Osteoblast (primary cell): ENCODE results near the gene PROKR1. TPM values are rescaled to one million over a fixed set of nuclear protein-coding genes. Genes with fewer than 3 reads are reported as not detected.

Source experiments
- DNase-seq: peaks from one replicate; pipeline ENCODE4 v3.0.0; 2011; ENCODE audit warnings: low spot score, mixed read lengths; ENCODE audit not compliant: insufficient read length; ENCODE audit errors: missing footprints
- H2AFZ ChIP-seq: 2 replicates; pipeline ENCODE4 v1.6.0; 2011; ENCODE audit warnings: mild to moderate bottlenecking, low read length
- H3K27ac ChIP-seq: 2 replicates; pipeline ENCODE4 v1.5.1; 2011; ENCODE audit warnings: mild to moderate bottlenecking, low read depth, low read length, moderate library complexity
- H3K27me3 ChIP-seq: 2 replicates; pipeline ENCODE4 v1.6.0; 2012; ENCODE audit warnings: mild to moderate bottlenecking, control low read depth, inconsistent platforms, low read length, moderate library complexity; ENCODE audit not compliant: insufficient read depth
- H3K36me3 ChIP-seq: 2 replicates; pipeline ENCODE4 v1.5.1; 2011; ENCODE audit warnings: mild to moderate bottlenecking, low read length, control low read depth, moderate library complexity; ENCODE audit not compliant: insufficient read depth
- H3K4me1 ChIP-seq: 2 replicates; pipeline ENCODE4 v1.5.1; 2011; ENCODE audit warnings: mild to moderate bottlenecking, low read length, control low read depth, moderate library complexity; ENCODE audit not compliant: insufficient read depth
- H3K4me2 ChIP-seq: 2 replicates; pipeline ENCODE4 v1.6.0; 2011; ENCODE audit warnings: mild to moderate bottlenecking, low read length; ENCODE audit not compliant: insufficient read depth
- H3K4me3 ChIP-seq: fragments of 200-600 bp; sonication (generic); 3 replicates; pipeline ENCODE4 v1.5.1; 2012; ENCODE audit warnings: mild to moderate bottlenecking, low read length, inconsistent platforms; ENCODE audit not compliant: insufficient read depth
- H3K79me2 ChIP-seq: 2 replicates; pipeline ENCODE4 v1.6.0; 2012; ENCODE audit warnings: mild to moderate bottlenecking, low read length, control low read depth, inconsistent platforms; ENCODE audit not compliant: insufficient read depth
- H3K9me3 ChIP-seq: 2 replicates; pipeline ENCODE4 v1.5.1; 2011; ENCODE audit warnings: low read depth, low read length, control low read depth
- H4K20me1 ChIP-seq: 2 replicates; pipeline ENCODE4 v1.6.0; 2012; ENCODE audit warnings: mild to moderate bottlenecking, low read length, control low read depth; ENCODE audit not compliant: insufficient read depth
- CTCF ChIP-seq: IDR thresholded peaks from 2 replicates; pipeline ENCODE4 v1.5.1; 2011; ENCODE audit warnings: mild to moderate bottlenecking, low read depth, low read length, moderate library complexity; ENCODE audit errors: extremely low read depth
- total RNA-seq: library from RNA; depleted of rRNA; stranded (reverse); fragments of >200 nt; gene quantifications from 2 replicates; pipeline ENCODE4 v1.2.3, GENCODE V29; 2012

Gene PROKR1
- total RNA-seq, 1 donor, result not detected

- TF ChIP-seq CTCF, result no peak
- no peak overlapping the region for H3K4me3 ChIP-seq
- DNase-seq, result no peak
- no peaks in the 10 kb centered on the region for H3K4me1 ChIP-seq
- H3K27ac ChIP-seq, result no peak overlapping the region
- peaks cover 12% of the 10 kb centered on the region for H3K27me3 ChIP-seq
- H2AFZ ChIP-seq, result no peak overlapping the region
- no peaks in the 10 kb centered on the region for H4K20me1 ChIP-seq
- no peaks in the 10 kb centered on the region for H3K36me3 ChIP-seq
- H3K79me2 ChIP-seq, result no peaks in the 10 kb centered on the region
- H3K9me3 ChIP-seq, result no peaks in the 10 kb centered on the region
- H3K4me2 ChIP-seq, result no peak overlapping the region
These were observed 19.1 kb downstream of the PROKR1 start for GRCh38 chr2:68662466-68662865.

- DNase-seq, result no peak
- Histone ChIP-seq H3K4me2 (no peak overlapping the region), H3K79me2 (no peaks in the 10 kb centered on the region), H3K9me3 (no peaks in the 10 kb centered on the region), H3K36me3 (no peaks in the 10 kb centered on the region), H3K4me3 (no peak overlapping the region), H3K27me3 (peaks cover 11% of the 10 kb centered on the region), H4K20me1 (no peaks in the 10 kb centered on the region), H3K4me1 (no peaks in the 10 kb centered on the region), H2AFZ (no peak overlapping the region), H3K27ac (no peak overlapping the region)
- no peak for TF ChIP-seq CTCF
These were observed 20.2 kb downstream of the PROKR1 start for GRCh38 chr2:68663371-68664156.

- Histone ChIP-seq H3K79me2 (no peaks in the 10 kb centered on the region), H4K20me1 (no peaks in the 10 kb centered on the region), H3K9me3 (no peaks in the 10 kb centered on the region), H3K27me3 (peaks cover under 1% of the 10 kb centered on the region), H3K4me2 (no peak overlapping the region), H3K27ac (no peak overlapping the region), H3K36me3 (no peaks in the 10 kb centered on the region), H3K4me3 (no peak overlapping the region), H2AFZ (no peak overlapping the region), H3K4me1 (no peaks in the 10 kb centered on the region)
- no peak for TF ChIP-seq CTCF
- no peak for DNase-seq
These were observed 24.0 kb downstream of the PROKR1 start for GRCh38 chr2:68667371-68667770.

- no peak for TF ChIP-seq CTCF
- no peaks in the 10 kb centered on the region for H4K20me1 ChIP-seq
- no peak overlapping the region for H3K4me3 ChIP-seq
- no peak overlapping the region for H3K27ac ChIP-seq
- no peak for DNase-seq
- no peaks in the 10 kb centered on the region for H3K9me3 ChIP-seq
- no peaks in the 10 kb centered on the region for H3K36me3 ChIP-seq
- H3K27me3 ChIP-seq, result peaks cover 5% of the 10 kb centered on the region
- no peaks in the 10 kb centered on the region for H3K4me1 ChIP-seq
- no peak overlapping the region for H2AFZ ChIP-seq
- H3K79me2 ChIP-seq, result no peaks in the 10 kb centered on the region
- no peak overlapping the region for H3K4me2 ChIP-seq
These were observed 26.3 kb downstream of the PROKR1 start for GRCh38 chr2:68669651-68670050.
